Measurements from ENCODE around the gene HS6ST3. TPM values are rescaled to one million over a fixed set of nuclear protein-coding genes. Genes with fewer than 3 reads are reported as not detected.

Gene HS6ST3
- total RNA-seq, 1 donor from 2014 or later = 3.9 TPM

- DNase-seq (ENCODE audit: low spot score) = no peak
Measured at GRCh38 chr13:96198038-96198437, 108.1 kb downstream of the HS6ST3 start.

DNA sequence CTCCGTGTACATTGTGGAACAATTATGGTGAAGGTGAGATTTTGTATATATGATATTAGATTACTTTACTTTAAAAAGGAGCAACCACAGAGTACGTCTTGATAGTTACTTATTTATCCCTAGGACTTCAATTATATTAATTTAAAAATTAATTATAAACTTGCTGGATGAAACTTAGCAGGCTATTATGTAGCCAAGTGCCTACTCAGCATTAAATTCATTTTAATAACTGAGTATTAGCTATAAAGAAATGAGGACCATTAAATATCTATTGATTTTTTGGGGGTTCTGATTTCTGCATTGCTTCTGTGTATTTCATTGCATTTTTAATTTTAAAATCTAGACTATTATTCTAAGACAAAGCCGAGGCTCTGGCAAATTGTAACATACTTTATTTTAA is 109.4 kb downstream of the HS6ST3 start:
- no peak for DNase-seq (ENCODE audit: low spot score)

GRCh38 chr13:96200810-96201209 is 110.9 kb downstream of the HS6ST3 start:
- DNase-seq (ENCODE audit: low spot score) = no peak

GRCh38 chr13:96202315-96202714 is 112.4 kb downstream of the HS6ST3 start:
- no peak for DNase-seq (ENCODE audit: low spot score)

DNA sequence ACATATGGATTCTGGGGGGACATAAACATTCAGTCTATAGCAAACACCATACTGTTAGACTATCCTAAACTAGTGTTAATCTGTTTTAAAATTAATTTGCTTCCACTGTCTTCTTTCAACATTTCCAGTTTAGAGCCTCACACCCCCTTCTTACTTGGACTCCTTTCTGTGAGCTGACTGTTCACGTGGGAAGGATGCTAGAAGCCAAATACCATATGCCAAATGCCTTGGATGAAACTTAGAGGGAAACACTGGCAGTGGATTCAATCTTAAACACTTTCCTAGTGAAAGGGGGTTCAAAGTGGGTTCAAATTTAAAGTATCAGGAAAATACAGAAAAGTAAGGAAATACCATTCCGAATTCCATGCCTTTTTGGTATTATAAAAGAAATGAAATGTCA is 113.6 kb downstream of the HS6ST3 start:
- DNase-seq (ENCODE audit: low spot score) = no peak

- DNase-seq (ENCODE audit: low spot score) = no peak
Measured at GRCh38 chr13:96214824-96215445, 125.0 kb downstream of the HS6ST3 start.

GRCh38 chr13:96216543-96216942 is 126.6 kb downstream of the HS6ST3 start:
- DNase-seq (ENCODE audit: low spot score) = no peak

- no peak for DNase-seq (ENCODE audit: low spot score)
Measured at GRCh38 chr13:96218475-96218874, 128.6 kb downstream of the HS6ST3 start.

DNA sequence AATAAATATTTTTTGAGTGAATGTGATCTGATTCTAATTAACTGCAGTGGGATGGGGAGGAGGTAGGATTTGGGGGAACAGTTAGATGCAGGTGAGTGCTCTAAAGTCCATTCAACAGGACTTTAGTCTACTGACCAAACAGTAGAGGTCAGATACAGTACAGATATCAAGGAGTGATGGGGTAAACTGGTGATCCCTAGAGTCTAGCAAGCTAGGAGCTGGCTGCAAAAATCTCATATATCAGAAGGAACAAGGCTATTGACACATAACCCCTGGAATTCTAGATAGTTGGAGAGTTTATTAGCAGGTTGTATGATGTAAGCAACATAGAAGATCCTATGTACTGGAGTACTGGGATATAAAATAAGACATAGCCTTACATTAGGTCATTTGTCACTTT is 131.6 kb downstream of the HS6ST3 start:
- DNase-seq (ENCODE audit: low spot score) = no peak

DNA sequence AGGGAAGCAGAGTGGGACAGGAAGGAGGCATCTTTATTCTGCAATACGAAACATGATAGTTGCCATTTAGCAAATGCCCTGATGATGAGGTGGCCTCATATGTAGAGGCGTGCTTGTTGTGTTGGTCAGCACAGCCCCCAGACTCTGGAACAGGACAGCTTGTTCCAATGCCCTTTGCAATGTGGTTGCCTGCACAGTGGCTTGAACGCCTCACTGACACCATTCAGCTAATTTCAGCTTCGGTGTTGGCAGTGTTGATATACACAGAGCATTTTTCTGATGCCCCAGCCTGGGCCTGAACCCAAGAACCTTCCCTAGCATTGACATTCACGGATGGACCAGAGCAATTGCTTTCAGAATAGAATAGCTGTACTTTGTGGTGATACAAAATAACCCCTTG is 133.3 kb downstream of the HS6ST3 start:
- no peak for DNase-seq (ENCODE audit: low spot score)

DNA sequence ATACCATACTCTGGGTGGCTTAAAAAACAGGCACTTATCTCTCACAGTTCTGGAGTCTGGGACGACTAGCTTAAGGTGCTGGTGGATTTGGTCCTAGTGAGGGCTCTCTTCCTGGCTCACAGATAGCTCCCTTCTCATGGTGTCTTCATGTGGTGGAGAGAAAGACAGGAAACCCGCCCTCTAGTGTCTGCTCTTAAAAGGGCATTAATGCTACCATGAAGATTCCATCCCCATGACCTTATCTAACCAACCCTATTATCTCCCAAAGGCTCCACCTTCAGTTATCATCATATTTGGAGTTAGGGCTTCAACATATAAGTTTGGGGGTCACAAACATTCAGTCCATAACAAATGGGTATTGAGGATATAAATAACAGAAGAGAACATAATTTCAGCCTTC is 139.4 kb downstream of the HS6ST3 start:
- no peak for DNase-seq (ENCODE audit: low spot score)

DNA sequence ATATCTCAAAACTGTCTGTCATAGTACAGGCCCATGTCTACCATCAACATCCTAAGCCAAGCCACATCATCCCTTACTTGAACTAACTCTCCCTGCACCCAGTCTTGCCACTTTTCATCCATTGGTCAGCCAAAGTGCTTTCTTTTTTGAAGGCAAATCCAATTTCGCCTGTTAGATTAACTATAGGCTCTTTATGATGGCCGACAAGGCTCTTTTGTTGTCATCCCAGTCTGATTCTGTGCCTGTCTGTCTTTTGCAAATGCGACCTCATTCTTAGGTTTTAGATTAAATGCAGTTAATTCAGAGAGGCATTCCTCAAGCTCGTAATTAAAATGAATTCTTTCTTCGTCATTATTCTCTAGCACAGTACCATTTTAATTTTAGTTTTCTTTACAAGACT is 148.3 kb downstream of the HS6ST3 start:
- no peak for DNase-seq (ENCODE audit: low spot score)

DNA sequence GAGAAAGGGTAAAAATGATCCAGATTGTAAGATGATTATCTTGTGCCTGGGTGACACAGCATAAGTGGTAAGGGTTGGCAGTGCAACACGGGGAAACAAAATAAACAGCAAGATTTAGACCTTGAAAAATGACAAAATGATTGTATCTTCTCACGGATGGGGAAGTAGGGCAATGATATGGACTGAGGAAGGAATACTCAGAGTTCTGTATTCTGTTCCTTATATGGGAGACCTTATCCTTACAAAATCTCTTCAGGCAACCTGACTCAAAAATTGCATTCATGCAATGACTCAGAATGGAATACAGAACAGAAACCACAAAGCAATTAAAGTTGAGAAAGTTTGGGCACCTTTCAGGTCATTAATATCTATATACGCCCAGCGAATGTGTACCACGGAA is 149.0 kb downstream of the HS6ST3 start:
- no peak for DNase-seq (ENCODE audit: low spot score)

- DNase-seq (ENCODE audit: low spot score) = no peak
Measured at GRCh38 chr13:96243376-96243775, 153.5 kb downstream of the HS6ST3 start.

DNA sequence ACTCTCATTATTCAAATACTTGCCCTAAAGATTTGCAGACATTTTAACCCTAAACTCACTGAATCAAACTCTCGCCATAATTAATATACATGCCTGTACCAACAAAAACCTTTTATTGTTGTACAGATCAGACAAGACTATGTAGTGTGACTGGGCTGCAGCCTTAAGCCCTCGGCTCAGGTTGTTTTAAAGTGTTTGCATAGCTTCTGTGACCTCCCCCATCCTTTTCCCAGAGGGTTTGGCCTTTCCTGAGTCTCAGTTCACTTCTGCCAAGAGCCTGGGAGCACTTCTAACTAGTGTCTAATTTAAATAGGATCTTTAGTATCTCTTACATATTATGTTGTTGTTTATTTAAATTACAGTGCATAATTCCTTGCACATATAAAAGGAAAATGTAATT is 158.2 kb downstream of the HS6ST3 start:
- no peak for DNase-seq (ENCODE audit: low spot score)

DNA sequence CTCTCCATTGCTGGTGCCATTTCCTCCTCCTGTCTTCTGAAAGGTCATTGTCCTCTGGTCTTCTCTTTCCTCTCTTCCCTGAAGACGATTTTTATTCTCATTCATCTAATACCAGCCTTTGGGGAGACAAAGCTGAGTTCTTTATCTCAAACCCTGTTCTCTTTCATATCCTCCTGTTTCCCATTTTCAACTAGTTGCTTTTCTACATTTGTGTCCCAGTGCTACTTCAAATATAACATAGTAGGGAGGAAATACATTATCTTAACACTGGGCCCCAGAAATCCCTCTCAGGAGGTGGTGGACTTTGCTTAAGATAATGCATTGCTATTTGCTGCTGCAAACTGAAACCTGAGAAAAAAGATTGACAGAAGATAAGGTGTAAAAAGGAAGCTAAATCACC is 159.1 kb downstream of the HS6ST3 start:
- no peak for DNase-seq (ENCODE audit: low spot score)

- no peak for DNase-seq (ENCODE audit: low spot score)
Measured at GRCh38 chr13:96252903-96253302, 163.0 kb downstream of the HS6ST3 start.

DNA sequence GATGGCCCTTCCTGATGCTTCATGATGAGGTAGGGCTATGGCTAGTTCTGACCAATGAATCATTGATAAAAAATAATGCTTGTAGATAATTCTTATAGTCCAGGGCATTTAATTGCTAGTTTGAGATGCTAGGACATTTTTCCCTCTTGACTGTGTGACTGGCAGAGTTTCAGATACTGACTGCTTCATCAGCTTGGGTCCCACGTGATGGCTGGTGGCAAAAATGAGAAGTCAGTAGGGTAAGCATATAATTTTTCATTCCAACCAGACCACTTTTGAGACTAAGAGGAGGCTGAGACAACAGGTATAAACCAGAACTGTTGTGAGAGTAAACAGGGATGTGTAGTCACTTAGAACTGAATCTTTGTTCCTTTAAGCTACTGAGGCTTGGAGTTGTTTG is 183.3 kb downstream of the HS6ST3 start:
- no peak for DNase-seq (ENCODE audit: low spot score)

- no peak for DNase-seq (ENCODE audit: low spot score)
Measured at GRCh38 chr13:96274046-96274445, 184.1 kb downstream of the HS6ST3 start.

DNA sequence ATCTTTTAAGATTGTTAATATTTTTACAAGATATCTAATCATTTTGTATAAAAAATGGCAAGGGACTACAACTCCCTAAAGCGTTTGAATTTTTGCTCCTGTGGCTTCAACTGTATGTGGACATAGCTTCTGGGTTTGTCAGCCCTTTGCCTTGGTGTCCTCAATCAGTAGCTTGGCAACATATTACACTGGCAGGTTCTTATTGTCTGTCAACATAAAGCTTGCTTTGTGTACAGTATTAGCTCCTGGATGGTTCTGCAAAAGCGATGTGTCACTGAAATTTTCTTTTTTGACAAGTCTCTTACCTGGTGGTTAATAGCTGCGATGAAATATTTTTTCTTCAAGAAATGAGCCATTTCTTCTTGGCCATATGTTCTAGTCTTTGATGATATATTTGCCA is 190.0 kb downstream of the HS6ST3 start:
- no peak for DNase-seq (ENCODE audit: low spot score)

- DNase-seq (ENCODE audit: low spot score) = no peak
Measured at GRCh38 chr13:96284971-96285370, 195.1 kb downstream of the HS6ST3 start.

DNA sequence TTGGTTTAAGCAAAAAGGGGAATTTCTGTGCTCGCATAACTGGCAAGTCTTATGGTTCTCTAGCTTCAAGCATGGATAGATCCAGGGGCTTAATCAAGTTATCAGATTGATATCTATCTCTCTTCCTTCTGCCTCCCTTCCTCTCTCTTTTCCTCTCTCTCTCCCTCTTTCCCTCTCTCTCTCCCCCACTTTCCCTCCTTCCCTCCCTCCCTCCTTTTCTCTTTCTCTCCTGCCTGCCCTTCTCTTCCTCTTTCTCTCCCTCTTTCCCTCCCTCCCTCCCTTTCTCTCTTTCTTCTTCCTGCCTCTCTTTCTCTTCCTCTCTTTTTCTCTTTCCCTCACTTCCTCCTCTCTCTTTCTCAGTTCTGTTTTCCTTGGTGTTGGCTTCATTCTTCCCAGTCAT is 195.8 kb downstream of the HS6ST3 start:
- no peak for DNase-seq (ENCODE audit: low spot score)

GRCh38 chr13:96294930-96295881 is 205.3 kb downstream of the HS6ST3 start:
- no peak for DNase-seq (ENCODE audit: low spot score)

All from umbilical cord (tissue), 2 donors.